Mesenchymal stem cell (in vitro differentiated cells and primary cell): ENCODE results near the gene SMIM30.

Source experiments
- DNase-seq: peaks from one replicate; pipeline ENCODE4 v3.0.0-alpha.2; 2013
- H2AFZ ChIP-seq: one replicate; pipeline ENCODE4 v1.6.1; 2013; ENCODE audit warnings: low read depth, mild to moderate bottlenecking, control low read depth, inconsistent platforms, low read length, moderate library complexity
- H2AK5ac ChIP-seq: 2 replicates; pipeline ENCODE4 v1.6.1; 2013; ENCODE audit warnings: low read length, moderate library complexity, mild to moderate bottlenecking, inconsistent platforms; ENCODE audit not compliant: severe bottlenecking
- H2BK120ac ChIP-seq: one replicate; pipeline ENCODE4 v1.6.1; 2013; ENCODE audit warnings: low read depth, mild to moderate bottlenecking, inconsistent platforms, low read length, moderate library complexity
- H2BK12ac ChIP-seq, 2 experiments: one replicate each; pipeline ENCODE4 v1.6.1; 2013; ENCODE audit warnings: inconsistent platforms in 2 of 2, low read length in 2 of 2, mild to moderate bottlenecking in 2 of 2, moderate library complexity in 2 of 2, control low read depth in 1 of 2
- H2BK15ac ChIP-seq: one replicate; pipeline ENCODE4 v1.6.1; 2013; ENCODE audit warnings: mild to moderate bottlenecking, low read depth, inconsistent platforms; ENCODE audit not compliant: poor library complexity, severe bottlenecking
- H2BK5ac ChIP-seq: 2 replicates; pipeline ENCODE4 v1.6.1; 2013; ENCODE audit warnings: low read depth, mild to moderate bottlenecking, low read length, control low read depth, inconsistent platforms; ENCODE audit not compliant: poor library complexity, severe bottlenecking
- H3K14ac ChIP-seq, 2 experiments: one replicate each; pipeline ENCODE4 v1.6.1; 2013; ENCODE audit warnings: inconsistent platforms in 2 of 2, low read length in 2 of 2, control low read depth in 1 of 2, mild to moderate bottlenecking in 1 of 2, moderate library complexity in 1 of 2
- H3K18ac ChIP-seq, 2 experiments: one replicate each; pipeline ENCODE4 v1.6.1; 2013; ENCODE audit warnings: inconsistent platforms in 2 of 2, low read length in 2 of 2, control low read depth in 1 of 2, low read depth in 1 of 2, mild to moderate bottlenecking in 1 of 2
- H3K23ac ChIP-seq, 2 experiments: one replicate each; pipeline ENCODE4 v1.6.1; 2013; ENCODE audit warnings: inconsistent platforms in 2 of 2, low read length in 2 of 2, mild to moderate bottlenecking in 2 of 2, moderate library complexity in 2 of 2, control low read depth in 1 of 2
- H3K27ac ChIP-seq: 2 replicates; pipeline ENCODE4 v1.5.1; 2013; ENCODE audit warnings: mild to moderate bottlenecking, moderate library complexity, low read length, control low read depth, inconsistent platforms; ENCODE audit not compliant: poor library complexity, severe bottlenecking
- H3K27me3 ChIP-seq, 2 experiments: 2 replicates each; pipeline versions ENCODE4 v1.6.1 to v1.7.0; 2013; ENCODE audit warnings: low read length in 2 of 2, mild to moderate bottlenecking in 2 of 2, moderate library complexity in 2 of 2, control low read depth in 1 of 2, inconsistent platforms in 1 of 2; ENCODE audit not compliant: control insufficient read depth in 1 of 2, insufficient read depth in 1 of 2
- H3K36me3 ChIP-seq, 2 experiments: 2 replicates each; pipeline versions ENCODE4 v1.6.1 to v1.7.0; 2013; ENCODE audit warnings: low read length in 2 of 2, control low read depth in 1 of 2, inconsistent platforms in 1 of 2, low read depth in 1 of 2, mild to moderate bottlenecking in 1 of 2; ENCODE audit not compliant: insufficient read depth in 2 of 2, control insufficient read depth in 1 of 2
- H3K4ac ChIP-seq, 2 experiments: one replicate each; pipeline ENCODE4 v1.6.1; 2013; ENCODE audit warnings: inconsistent platforms in 2 of 2, low read length in 2 of 2, mild to moderate bottlenecking in 2 of 2, moderate library complexity in 2 of 2, control low read depth in 1 of 2, low read depth in 1 of 2
- H3K4me1 ChIP-seq: 2 replicates; pipeline ENCODE4 v1.6.1; 2013; ENCODE audit warnings: low read depth, low read length, control low read depth; ENCODE audit not compliant: control insufficient read depth, insufficient read depth
- H3K4me2 ChIP-seq: 2 replicates; pipeline ENCODE4 v1.6.1; 2013; ENCODE audit warnings: low read length, mild to moderate bottlenecking, inconsistent platforms; ENCODE audit not compliant: poor library complexity, severe bottlenecking
- H3K4me3 ChIP-seq, 2 experiments: 2 replicates each; pipeline versions ENCODE4 v1.5.1 to v1.7.0; 2013; ENCODE audit warnings: low read length in 2 of 2, mild to moderate bottlenecking in 2 of 2, control low read depth in 1 of 2, low read depth in 1 of 2; ENCODE audit not compliant: insufficient read depth in 1 of 2
- H3K79me1 ChIP-seq: replicated peaks from 2 replicates; pipeline ENCODE4 v1.6.1; 2013; ENCODE audit warnings: mild to moderate bottlenecking, control low read depth, low read length, inconsistent platforms; ENCODE audit not compliant: poor library complexity, severe bottlenecking
- H3K9ac ChIP-seq: 2 replicates; pipeline ENCODE4 v1.7.0; 2013; ENCODE audit warnings: mild to moderate bottlenecking, low read length, moderate library complexity
- H3K9me3 ChIP-seq: 2 replicates; pipeline ENCODE4 v1.7.0; 2013; ENCODE audit warnings: mild to moderate bottlenecking, low read length; ENCODE audit not compliant: control insufficient read depth
- H4K8ac ChIP-seq: one replicate; pipeline ENCODE4 v1.6.1; 2013; ENCODE audit warnings: inconsistent platforms, mild to moderate bottlenecking, low read length, moderate library complexity
- H4K91ac ChIP-seq: one replicate; pipeline ENCODE4 v1.6.1; 2013; ENCODE audit warnings: mild to moderate bottlenecking, low read length, inconsistent platforms
- WGBS: methylation state at CpG from one replicate; pipeline ENCODE4 v1.1.7; 2013; ENCODE audit warnings: mixed read lengths; 5-methylcytosine and 5-hydroxymethylcytosine counted together

Gene SMIM30

DNA sequence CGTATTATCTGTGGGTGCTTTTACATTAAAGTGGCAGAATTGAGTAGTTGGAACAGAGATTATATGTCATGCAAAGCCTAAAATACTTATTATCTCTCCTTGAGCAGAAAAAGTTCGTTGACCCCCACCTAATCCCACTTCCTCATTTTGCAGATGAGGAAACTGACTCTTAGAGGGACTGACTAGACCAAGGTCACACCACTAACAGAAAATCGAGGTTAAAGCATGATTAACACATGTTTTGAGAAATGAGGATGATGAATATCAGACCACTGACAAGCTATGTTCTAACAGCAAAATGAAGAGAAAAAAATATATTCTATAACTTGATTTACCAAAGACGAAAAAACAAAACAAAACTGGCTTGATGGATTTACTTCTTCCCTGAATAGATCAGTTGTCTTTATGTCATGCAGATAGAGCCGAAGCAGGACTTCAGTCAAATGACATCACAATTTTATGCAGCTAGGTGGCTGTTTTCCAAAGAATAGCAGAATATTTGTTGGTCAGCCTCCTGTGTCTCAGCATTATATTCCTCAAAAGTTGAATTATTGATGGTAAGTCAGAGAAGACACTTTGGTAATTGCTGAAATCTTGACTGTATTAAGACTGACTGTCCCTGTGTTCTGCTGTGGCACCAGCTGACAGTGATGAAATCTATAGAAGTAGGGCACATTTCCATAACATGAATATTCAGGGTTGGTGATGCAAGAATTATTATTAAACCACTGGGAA, 24.2 kb upstream of the SMIM30 start:
- H2BK5ac ChIP-seq = no peak overlapping the region
- H3K36me3 ChIP-seq = no peaks in the 10 kb centered on the region
- no peak overlapping the region for H2BK12ac ChIP-seq
- no peak overlapping the region for H2BK15ac ChIP-seq
- H3K18ac ChIP-seq = no peak overlapping the region
- no peaks in the 10 kb centered on the region for H3K79me1 ChIP-seq
- no peak overlapping the region for H4K8ac ChIP-seq
- H3K4me3 ChIP-seq = no peak overlapping the region
- H3K4me2 ChIP-seq = no peak overlapping the region
- H2AFZ ChIP-seq = no peak overlapping the region
- H2AK5ac ChIP-seq = no peak overlapping the region
- peaks cover 0 to 9% of the 10 kb centered on the region in 2 experiments for H3K27me3 ChIP-seq
- no peak overlapping the region for H3K27ac ChIP-seq
- H3K9me3 ChIP-seq = no peaks in the 10 kb centered on the region
- 42% methylated on average over 3 of the region's 5 CpGs for WGBS
- H3K9ac ChIP-seq = no peak overlapping the region
- no peak overlapping the region for H3K23ac ChIP-seq
- H3K4me1 ChIP-seq = no peaks in the 10 kb centered on the region
- no peak overlapping the region for H2BK120ac ChIP-seq
- H3K14ac ChIP-seq = no peak overlapping the region
- H3K4ac ChIP-seq = no peak overlapping the region
- no peak for DNase-seq
- no peak overlapping the region for H4K91ac ChIP-seq

- Histone ChIP-seq H2BK5ac (no peak overlapping the region), H3K4ac (no peak overlapping the region), H3K4me3 (no peak overlapping the region), H4K8ac (no peak overlapping the region), H4K91ac (no peak overlapping the region), H3K9me3 (no peaks in the 10 kb centered on the region), H2BK120ac (no peak overlapping the region), H3K36me3 (no peaks in the 10 kb centered on the region), H3K4me1 (no peaks in the 10 kb centered on the region), H3K23ac (no peak overlapping the region), H3K14ac (no peak overlapping the region), H3K9ac (no peak overlapping the region), H2BK12ac (no peak overlapping the region), H2BK15ac (no peak overlapping the region), H3K27me3 (peaks cover 0 to 4% of the 10 kb centered on the region in 2 experiments), H2AFZ (no peak overlapping the region), H2AK5ac (no peak overlapping the region), H3K18ac (no peak overlapping the region), H3K79me1 (no peaks in the 10 kb centered on the region), H3K27ac (no peak overlapping the region), H3K4me2 (no peak overlapping the region)
- no peak for DNase-seq
Observed at GRCh38 chr7:113141803-113142202, 23.4 kb upstream of the SMIM30 start.

DNA sequence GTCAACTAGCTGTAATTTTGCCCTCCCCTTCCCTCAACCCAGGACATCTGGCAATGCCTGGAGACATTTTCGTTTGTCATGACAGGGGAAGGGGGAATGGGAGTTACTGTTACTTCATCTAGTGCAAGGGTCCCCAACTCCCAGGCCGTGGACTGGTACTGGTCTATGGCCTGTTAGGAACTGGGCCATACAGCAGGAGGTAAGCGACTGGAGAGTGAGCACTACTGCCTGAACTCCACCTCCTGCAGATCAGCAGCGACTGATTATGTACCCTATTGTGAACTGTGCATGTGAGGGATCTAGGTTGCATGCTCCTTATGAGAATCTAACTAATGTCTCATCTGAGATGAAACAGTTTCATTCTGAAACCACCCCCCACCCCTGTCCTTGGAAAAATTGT, 22.6 kb upstream of the SMIM30 start:
- DNase-seq = no peak
- Histone ChIP-seq H3K23ac (no peak overlapping the region), H2AFZ (no peak overlapping the region), H3K4me3 (no peak overlapping the region), H2AK5ac (no peak overlapping the region), H3K18ac (no peak overlapping the region), H2BK120ac (no peak overlapping the region), H4K91ac (no peak overlapping the region), H3K4me2 (no peak overlapping the region), H3K27me3 (peaks cover 0 to 3% of the 10 kb centered on the region in 2 experiments), H2BK15ac (no peak overlapping the region), H3K9me3 (no peaks in the 10 kb centered on the region), H4K8ac (no peak overlapping the region), H3K4ac (no peak overlapping the region), H2BK5ac (no peak overlapping the region), H3K4me1 (no peaks in the 10 kb centered on the region), H3K27ac (no peak overlapping the region), H3K36me3 (no peaks in the 10 kb centered on the region), H3K9ac (no peak overlapping the region), H3K14ac (no peak overlapping the region), H2BK12ac (no peak overlapping the region), H3K79me1 (no peaks in the 10 kb centered on the region)
- WGBS = 70% methylated on average over 4 of the region's 4 CpGs

DNA sequence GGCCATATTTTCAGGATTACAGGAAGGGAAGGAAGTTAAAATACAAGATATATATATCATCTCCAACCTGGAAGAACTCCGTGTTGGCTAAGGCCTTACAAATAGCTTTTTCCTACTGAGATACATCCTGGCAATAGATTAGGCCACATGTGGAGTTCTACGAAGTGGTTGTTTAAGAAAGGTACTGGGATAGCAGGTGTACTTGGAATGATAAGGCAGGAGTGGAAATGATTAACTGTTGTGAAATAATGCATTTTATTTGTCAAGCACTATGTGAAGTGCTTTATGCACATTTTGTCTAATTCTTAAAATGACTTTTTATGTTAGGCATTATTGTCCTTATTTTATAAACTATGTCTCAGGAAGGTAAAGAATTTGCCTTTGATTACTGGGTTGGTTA, 18.9 kb upstream of the SMIM30 start:
- Histone ChIP-seq H3K36me3 (no peaks in the 10 kb centered on the region), H3K4me3 (no peak overlapping the region), H2BK120ac (no peak overlapping the region), H3K4me2 (no peak overlapping the region), H3K4me1 (no peaks in the 10 kb centered on the region), H2BK5ac (no peak overlapping the region), H3K18ac (no peak overlapping the region), H3K14ac (no peak overlapping the region), H2AK5ac (no peak overlapping the region), H3K27ac (no peak overlapping the region), H2BK15ac (no peak overlapping the region), H3K23ac (no peak overlapping the region), H2AFZ (no peak overlapping the region), H3K9me3 (no peaks in the 10 kb centered on the region), H3K4ac (no peak overlapping the region), H3K79me1 (no peaks in the 10 kb centered on the region), H3K27me3 (no peaks in the 10 kb centered on the region), H2BK12ac (no peak overlapping the region), H4K91ac (no peak overlapping the region), H3K9ac (no peak overlapping the region), H4K8ac (no peak overlapping the region)
- DNase-seq = no peak
- 87% methylated on average over 2 of the region's 2 CpGs for WGBS
